SK-N-MC (cell line): ENCODE results near the gene RNASE8.
"Not testable (repeated sequence)": the region's sequence is repeated elsewhere in the genome, so short reads cannot be mapped to it uniquely, and the experiment has no call there.

ENCODE experiments used
- DNase-seq: peaks from one replicate; pipeline ENCODE4 v3.0.0-alpha.2; 2011; ENCODE audit warnings: low read depth, low spot score
- H3K27ac ChIP-seq: fragments of 200-600 bp; sonication (generic); 2 replicates; pipeline ENCODE4 v1.5.1; 2016; ENCODE audit warnings: mixed run types
- H3K36me3 ChIP-seq: fragments of 200-600 bp; sonication (generic); 2 replicates; pipeline ENCODE4 v1.6.1; 2017; ENCODE audit warnings: antibody characterized with exemption, low read length, mixed read lengths; ENCODE audit not compliant: insufficient read depth
- H3K4me3 ChIP-seq: fragments of 200-600 bp; sonication (generic); 2 replicates; pipeline ENCODE4 v1.5.1; 2016
- H3K9ac ChIP-seq: fragments of 200-600 bp; sonication (generic); 2 replicates; pipeline ENCODE4 v1.8.0; 2017; ENCODE audit warnings: mixed run types, mixed read lengths; ENCODE audit not compliant: insufficient read length
- H3K9me3 ChIP-seq: fragments of 200-600 bp; sonication (generic); 2 replicates; pipeline ENCODE4 v1.6.1; 2017; ENCODE audit warnings: low read depth, mild to moderate bottlenecking, antibody characterized with exemption, low read length, moderate library complexity, mixed read lengths
- EZH2 ChIP-seq: fragments of 200-600 bp; sonication (generic); IDR thresholded peaks from one replicate; pipeline ENCODE4 v1.6.1; 2017; ENCODE audit warnings: antibody characterized with exemption
- FOXP2 ChIP-seq: optimal IDR thresholded peaks from 2 replicates; pipeline ENCODE3; 2011; ENCODE audit warnings: mild to moderate bottlenecking, moderate library complexity; ENCODE audit not compliant: insufficient read depth; ENCODE audit errors: extremely low read length, control extremely low read depth
- POLR2AphosphoS5 ChIP-seq: IDR thresholded peaks from 2 replicates; pipeline ENCODE4 v1.6.1; 2012; ENCODE audit warnings: mild to moderate bottlenecking, low read depth, low read length, borderline replicate concordance

Gene RNASE8

DNA sequence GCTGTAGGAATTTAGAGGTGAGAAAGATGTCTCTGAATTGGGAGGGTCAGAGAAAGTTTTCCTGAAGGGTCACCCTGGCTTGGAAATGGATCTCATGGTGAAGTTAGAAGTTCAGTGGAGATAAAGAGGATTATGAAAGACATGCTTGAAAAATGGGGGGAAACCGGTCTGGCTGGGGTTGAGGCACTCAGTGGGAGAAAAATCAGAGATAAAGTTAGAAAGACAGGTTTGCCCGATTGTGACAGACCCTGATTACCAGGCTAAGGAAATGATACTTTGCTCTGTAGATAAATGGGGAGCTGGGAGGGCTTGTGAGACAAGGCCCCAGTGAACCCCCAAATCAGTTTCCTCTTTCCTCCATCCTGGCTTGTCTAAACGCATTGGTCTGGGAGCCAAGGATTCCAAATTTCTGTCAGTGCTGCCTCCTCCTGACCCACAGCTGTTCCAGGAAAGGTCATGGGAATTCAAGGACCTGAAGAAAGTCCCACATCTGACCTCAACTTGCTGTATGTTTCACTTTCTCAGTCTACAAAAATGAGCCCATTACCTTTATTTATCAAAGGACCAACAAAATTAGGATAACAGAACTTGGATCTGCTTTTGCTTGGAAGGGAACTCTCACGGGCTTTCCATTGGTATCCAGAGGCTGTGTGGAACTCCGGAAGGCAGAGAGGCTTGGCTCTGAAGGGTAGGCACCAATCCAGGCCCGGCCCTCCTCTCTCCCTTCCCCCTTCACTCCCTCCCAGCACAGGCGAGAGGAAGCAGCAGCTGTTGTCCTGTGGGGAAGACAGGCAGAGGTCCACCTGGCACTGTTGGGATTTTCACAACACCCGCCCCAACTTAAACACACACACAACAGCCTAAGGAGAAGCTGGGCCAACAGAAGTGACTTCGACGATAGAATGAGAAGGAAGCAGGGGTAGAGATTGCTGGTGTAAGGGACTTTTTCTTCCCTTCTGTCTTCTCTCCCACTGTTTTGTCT, 18.9 kb upstream of the RNASE8 start:
- H3K36me3 ChIP-seq = no peaks in the 10 kb centered on the region
- no peaks in the 10 kb centered on the region for H3K9me3 ChIP-seq
- no peak overlapping the region for H3K4me3 ChIP-seq
- no peak for DNase-seq
- H3K27ac ChIP-seq = no peak overlapping the region
- TF ChIP-seq POLR2AphosphoS5 (no peak), FOXP2 (no peak), EZH2 (no peak)
- no peak overlapping the region for H3K9ac ChIP-seq

GRCh38 chr14:21039585-21040369, 17.8 kb upstream of the RNASE8 start:
- Histone ChIP-seq H3K4me3 (no peak overlapping the region), H3K36me3 (no peaks in the 10 kb centered on the region), H3K9ac (no peak overlapping the region), H3K9me3 (no peaks in the 10 kb centered on the region), H3K27ac (no peak overlapping the region)
- DNase-seq = no peak
- TF ChIP-seq EZH2 (no peak), FOXP2 (no peak), POLR2AphosphoS5 (no peak)

GRCh38 chr14:21040370-21040925, 17.2 kb upstream of the RNASE8 start:
- TF ChIP-seq EZH2 = no peak
- DNase-seq = no peak
- H3K4me3 ChIP-seq = no peak overlapping the region
- H3K27ac ChIP-seq = no peak overlapping the region
- H3K9me3 ChIP-seq = no peaks in the 10 kb centered on the region
- no peaks in the 10 kb centered on the region for H3K36me3 ChIP-seq
- H3K9ac ChIP-seq = no peak overlapping the region

DNA sequence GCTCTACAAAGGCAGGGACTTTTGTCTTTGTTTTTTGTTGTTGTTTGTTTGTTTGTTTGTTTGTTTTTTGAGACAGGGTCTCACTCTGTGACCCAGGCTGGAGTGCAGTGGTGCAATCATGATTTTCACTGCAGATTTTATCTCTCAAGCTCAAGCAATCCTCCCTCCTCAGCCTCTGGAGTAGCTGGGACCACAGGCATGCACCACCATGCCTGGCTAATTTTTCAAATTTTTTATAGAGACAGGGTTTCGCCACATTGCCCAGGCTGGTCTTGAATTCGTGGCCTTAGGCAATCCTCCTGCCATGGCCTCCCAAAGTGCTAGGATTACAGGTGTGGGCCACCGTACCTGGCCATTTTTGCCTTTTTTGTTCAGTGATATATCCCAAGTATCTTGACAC, 16.7 kb upstream of the RNASE8 start:
- not testable (repeated sequence) for H3K9ac ChIP-seq, H3K9me3 ChIP-seq, H3K4me3 ChIP-seq, H3K27ac ChIP-seq, H3K36me3 ChIP-seq, DNase-seq

GRCh38 chr14:21041676-21042433, 15.8 kb upstream of the RNASE8 start, which contains the start of gene RNASE7:
Gene RNASE7 (plus strand): TSS chr14:21042362. CDS start chr14:21042993, 631 bp downstream.
- no peaks in the 10 kb centered on the region for H3K36me3 ChIP-seq
- H3K9me3 ChIP-seq = no peaks in the 10 kb centered on the region
- TF ChIP-seq POLR2AphosphoS5 (no peak), FOXP2 (no peak), EZH2 (no peak)
- no peak within 1 kb of the TSS for H3K27ac ChIP-seq
- H3K4me3 ChIP-seq = no peak within 1 kb of the TSS
- no peak for DNase-seq
- H3K9ac ChIP-seq = no peak within 1 kb of the TSS

- DNase-seq = no peak
- Histone ChIP-seq H3K4me3 (no peak overlapping the region), H3K27ac (no peak overlapping the region), H3K9ac (no peak overlapping the region), H3K9me3 (no peaks in the 10 kb centered on the region), H3K36me3 (no peaks in the 10 kb centered on the region)
- TF ChIP-seq POLR2AphosphoS5 (no peak), FOXP2 (no peak), EZH2 (no peak)
Observed at GRCh38 chr14:21042918-21043317, 14.7 kb upstream of the RNASE8 start.

DNA sequence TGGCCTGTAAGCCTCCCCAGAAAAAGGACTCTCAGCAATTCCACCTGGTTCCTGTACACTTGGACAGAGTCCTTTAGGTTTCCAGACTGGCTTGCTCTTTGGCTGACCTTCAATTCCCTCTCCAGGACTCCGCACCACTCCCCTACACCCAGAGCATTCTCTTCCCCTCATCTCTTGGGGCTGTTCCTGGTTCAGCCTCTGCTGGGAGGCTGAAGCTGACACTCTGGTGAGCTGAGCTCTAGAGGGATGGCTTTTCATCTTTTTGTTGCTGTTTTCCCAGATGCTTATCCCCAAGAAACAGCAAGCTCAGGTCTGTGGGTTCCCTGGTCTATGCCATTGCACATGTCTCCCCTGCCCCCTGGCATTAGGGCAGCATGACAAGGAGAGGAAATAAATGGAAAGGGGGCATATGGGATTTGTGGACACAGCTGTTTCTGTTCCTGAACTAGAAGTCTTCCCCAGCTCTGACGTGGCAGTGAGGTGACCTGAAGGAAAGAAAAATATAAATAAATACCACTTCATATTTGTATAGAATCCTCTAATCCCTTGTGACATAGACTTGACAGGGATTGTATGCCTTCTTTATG, 14.1 kb upstream of the RNASE8 start:
- Histone ChIP-seq H3K36me3 (no peaks in the 10 kb centered on the region), H3K9me3 (no peaks in the 10 kb centered on the region), H3K9ac (no peak overlapping the region), H3K27ac (no peak overlapping the region), H3K4me3 (no peak overlapping the region)
- no peak for DNase-seq
- no peak for TF ChIP-seq FOXP2
- TF ChIP-seq EZH2 = no peak
- no peak for TF ChIP-seq POLR2AphosphoS5
